HuH-7 (cell line): Measurements from ENCODE around the gene PTPRN2.
"Not testable (repeated sequence)": the region's sequence is repeated elsewhere in the genome, so short reads cannot be mapped to it uniquely, and the experiment has no call there.

Experiments
- DNase-seq: peaks from one replicate; pipeline ENCODE4 v3.0.0; 2011; ENCODE audit warnings: low spot score

PTPRN2 gene

DNA sequence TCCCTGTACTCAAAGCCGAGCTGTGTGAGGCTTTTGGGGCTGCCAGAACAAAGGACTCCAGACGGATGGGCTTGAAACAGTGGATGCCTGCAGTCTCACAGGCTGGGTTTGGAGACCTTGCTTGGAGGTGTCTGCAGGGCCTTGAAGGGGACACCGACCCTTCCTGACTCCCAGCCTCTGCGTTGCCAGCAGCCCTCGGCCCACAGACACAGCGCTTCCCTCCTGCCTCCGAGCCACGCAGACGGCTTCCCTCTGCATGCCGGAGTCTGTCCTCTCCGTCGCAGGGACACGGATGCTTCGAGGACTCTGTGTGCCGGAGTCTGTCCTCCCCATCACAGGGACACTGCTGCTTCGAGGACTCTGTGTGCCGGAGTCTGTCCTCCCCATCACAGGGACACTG, 726.1 kb downstream of the PTPRN2 start:
- no peak for DNase-seq

DNA sequence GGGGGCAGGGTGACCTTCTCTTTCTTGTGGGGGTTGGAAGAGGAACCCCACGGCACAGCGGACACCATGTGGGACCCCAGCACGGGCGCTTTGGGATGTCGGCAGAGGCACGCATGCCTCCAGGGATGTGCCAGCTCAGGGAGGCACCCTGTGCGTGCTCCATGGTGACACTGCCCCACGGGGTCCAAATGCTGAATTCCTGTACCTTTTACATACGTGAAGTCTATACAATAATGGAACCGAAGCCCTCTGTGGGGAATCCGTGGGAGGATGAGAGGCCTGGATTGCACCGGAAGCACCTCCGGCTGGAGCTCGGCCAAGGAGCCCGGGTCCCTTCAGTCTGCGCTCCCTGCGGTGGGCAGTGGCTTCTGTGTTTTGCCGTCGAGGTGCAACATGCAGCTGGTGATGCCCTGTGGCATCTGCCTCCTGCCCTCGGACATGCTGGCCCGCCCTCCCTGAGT, 726.6 kb downstream of the PTPRN2 start:
- no peak for DNase-seq

DNA sequence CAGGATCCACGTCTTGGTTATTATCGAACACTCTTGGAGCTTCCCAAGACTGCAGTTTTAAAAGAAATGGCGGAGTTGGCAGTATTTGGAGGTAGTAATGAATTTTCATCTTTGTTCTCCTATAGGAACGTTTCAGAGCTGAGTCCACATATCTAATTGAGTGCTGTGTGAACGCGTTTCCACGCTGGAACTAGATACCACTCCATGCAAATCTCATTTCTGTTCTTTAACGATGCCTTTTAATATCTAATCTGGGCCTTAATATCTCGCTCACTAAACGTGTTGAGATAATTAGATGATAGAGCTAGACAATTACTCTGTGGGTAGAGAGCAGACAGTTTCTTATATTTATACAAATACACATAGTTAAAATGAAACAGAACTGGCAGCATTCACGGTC, 727.2 kb downstream of the PTPRN2 start:
- DNase-seq = no peak

DNA sequence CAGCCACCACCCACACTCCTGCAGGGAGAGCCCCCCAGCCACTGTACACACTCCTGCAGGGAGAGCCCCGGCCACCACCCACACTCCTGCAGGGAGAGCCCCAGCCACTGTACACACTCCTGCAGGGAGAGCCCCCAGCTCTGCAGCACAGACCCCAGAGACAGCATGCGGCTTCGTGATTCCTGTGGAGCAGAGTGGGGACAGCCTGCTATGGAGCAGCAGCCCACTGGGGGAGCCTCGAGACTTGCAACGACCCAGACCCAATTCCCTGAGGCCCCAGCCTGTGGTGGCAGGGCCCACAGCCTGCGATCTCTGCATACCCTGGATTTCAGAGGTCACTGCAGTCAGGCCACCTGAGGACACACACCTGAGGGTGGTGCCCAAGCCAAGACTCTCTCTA, 727.7 kb downstream of the PTPRN2 start:
- DNase-seq = no peak

DNA sequence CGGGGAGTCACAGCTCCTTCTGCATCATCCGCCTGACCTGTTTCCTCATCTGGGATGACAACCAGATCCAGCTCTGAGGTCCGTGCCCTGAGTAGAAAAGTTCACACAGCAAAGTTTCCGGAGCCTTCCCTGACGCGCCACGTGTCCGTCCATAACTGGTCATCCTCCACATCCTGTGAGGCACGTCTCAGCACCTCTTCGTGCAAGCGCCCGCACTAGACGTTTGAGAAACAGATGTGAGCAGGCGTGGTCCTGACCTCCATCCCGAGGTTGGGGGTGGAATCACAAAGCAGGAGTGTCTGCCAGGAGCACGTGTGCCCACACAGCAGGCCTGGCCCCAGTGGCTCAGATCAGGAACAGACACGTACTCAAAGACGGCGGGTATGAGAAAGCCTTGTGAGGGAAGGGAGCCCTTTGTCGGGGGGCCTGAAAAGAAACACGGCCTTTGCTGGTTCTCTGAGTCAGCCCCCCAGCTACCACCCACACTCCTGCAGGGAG, 730.0 kb downstream of the PTPRN2 start:
- no peak for DNase-seq

DNA sequence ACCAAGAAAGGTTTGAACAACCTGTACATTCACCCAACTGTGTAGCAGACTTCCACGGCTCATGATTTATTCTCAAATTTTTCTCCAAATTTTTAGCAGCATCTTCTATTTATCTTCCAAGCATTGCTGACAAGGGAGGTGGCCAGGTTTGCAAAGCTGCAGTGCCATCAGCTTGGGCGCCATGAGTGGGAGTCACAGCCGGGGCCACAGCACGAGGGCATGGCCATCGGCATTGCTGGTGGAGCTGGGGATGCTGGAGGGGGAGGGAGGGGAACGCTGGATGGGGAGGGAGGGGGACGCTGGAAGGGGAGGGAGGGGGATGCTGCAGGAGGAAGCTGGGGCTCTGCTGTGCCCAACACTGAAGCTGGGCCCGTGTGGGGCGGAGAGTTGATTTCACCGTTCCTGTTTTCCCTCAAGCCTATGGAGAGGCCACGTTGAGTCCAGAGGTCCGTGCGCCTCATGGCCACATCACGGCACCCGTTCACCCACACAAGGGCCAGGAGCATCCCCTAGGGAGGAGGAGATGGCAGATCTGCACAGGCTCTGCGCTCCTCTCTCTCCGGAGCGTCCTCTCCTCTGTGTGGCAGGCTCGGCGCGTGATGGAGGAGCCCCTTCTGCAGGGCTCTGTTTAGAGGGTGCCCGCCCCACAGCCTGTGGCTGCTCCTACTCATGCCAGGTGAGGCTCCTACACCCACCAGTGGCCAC, 730.6 kb downstream of the PTPRN2 start:
- DNase-seq = no peak

DNA sequence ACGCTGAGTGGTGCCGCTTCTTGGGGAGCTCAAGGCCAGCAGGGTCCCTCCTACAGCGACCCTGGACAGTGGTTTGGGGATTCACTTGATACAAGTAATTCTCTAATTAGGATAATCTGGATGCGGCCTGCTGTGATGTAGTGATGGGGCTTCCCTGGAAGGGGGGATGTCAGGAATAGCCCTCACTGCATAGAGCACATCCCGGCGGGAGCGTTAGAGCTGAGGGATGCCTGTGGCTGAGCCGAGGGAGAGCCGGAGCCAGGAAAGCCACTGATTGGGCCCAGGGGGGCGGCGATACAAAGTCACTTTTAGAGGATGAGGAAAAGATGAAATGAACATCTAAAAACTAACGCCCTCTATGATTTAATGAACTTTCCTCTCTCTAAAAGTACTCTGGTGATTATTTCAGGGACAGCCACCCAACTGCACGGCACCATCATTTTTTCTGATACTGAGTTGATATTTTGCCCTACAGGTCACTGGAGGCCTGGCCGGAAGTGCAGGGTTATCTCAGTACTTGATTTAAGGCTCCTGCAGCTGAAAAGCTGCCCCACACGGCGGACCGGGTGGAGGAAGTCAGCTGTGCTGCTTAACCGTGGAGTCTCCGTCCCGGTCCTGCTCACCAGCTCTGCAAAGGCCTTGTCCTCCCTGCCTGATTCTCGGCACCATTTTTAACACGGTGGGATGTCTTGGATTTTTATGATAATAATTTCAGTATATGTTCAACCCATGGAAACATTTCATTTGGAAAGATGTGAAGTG, 732.0 kb downstream of the PTPRN2 start:
- DNase-seq = no peak

DNA sequence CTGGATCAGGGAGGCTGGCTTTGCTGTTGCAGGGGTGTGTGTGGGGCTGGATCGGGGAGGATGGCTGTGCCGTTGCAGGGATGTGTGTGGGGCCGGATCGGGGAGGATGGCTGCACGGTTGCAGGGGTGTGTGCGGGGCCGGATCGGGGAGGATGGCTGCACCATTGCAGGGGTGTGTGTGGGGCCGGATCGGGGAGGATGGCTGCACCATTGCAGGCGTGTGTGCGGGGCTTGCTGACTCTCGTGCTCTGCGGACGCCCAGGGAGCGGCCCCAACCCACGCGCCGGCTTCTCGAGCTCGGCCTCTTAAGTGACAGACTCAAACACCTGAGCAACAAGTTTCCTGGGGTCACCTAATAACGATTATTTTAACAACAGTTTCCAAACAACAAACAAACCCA, 732.6 kb downstream of the PTPRN2 start:
- no peak for DNase-seq

DNA sequence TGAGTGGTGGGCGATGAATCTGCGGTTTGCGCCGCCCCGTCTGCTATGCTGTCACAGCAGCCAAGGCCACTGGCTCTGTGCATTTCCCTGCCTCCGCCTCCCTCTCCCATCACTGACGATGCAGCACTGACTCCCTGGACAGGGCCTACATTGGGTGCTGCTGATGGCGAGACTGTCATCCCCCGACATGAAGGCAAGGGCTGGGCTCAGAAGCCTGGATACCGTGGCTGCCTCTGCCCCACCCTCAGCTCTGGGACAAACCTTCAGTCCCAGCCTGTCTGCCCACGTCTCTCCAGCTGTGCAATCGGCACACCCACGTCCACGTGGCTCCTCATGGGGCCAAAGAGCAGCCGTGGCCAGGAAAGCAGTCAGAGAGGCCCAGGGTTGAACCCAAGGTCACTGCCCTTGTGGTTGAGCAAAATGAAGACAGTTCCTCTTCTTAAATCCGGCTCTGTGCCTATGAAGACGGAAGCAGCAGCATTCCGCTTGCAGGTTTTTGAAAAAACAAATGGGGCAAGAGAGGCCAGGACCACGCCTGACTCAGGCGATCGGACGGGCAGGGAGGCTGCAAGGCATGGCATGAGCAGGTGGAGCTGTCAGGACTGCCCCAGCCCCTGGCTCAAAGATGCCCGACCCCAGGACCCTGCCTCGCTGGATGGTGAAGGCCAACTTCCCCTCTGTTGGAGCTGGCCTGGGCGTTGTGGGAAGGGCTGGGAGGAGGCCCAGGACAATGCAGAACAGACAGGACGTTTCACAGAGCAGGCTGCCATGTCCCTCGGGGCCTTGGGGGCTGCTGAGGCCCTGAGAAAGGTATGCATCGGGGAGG, 733.3 kb downstream of the PTPRN2 start:
- DNase-seq = no peak

DNA sequence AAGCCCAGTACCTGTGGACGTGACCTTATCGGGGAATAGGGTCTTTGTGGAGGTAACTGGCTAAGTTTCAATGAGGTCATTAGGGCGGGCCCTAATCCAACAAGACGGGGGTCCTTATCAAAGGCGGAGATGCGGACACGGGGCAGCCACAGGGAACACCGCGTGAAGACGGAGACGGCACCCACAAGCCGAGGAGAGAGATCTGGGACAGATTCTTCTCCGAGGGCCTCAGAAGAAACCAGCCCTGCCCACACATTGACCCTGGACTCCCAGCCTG, 733.9 kb downstream of the PTPRN2 start:
- DNase-seq = no peak

DNA sequence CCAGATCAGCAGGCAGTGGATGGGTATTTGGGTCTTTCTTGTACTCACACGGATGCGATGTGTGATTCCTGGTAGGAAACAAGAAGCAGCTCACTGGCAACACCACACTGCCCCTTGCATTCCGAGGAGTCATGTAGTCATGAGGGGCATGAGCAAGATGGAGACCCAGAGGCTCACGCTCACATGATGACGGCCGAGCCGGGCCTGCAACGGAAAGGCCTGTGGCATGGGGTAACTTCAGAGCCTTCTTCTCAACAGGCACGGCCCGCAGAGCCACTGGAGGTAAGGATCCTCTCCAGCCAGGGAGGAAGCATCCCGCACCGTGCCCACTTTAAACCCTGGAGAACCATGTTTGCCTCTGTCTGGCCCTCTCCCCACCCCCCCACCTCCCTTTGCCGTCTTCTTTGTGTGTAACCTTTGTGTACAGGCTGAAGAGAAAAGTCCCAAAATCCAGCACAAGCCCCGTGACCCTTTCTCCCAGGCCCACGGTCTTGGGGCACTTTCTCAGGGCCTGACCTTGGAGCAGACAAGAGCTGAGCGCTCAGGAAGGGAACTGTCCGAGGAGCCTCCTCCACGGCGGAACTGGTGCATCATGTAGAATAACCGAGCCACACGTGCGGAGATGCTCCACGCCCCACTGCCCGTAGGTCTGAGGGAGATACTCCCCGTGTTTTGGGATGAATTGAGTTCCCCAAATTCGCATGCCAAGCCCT, 734.4 kb downstream of the PTPRN2 start:
- no peak for DNase-seq

DNA sequence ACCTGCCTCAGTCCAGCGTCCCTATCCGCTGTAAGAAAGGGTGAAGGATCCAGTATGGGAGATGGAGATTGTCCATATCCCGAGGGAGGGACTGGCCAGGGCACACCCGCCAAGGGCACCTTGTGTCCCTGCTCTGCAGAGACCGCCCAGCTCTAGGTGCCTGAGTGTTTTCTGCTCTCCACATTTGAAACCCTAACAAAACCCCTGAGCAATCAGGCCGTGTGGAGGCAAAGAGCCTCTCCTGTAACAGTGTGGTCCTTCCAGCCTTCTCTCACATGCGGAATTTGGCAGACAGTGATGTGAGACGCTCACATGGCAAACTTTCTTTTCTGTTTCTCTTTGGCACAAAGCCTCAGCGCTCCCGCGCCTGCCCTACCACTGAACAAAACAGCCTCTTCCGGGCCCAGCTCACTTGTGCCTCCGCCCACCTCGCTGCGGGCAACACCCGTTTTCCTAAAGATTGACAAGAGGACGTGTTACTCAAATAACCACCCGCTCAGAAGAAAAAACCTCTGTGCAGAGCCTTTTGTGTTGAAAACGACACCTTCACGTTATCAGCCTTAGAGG, 736.0 kb downstream of the PTPRN2 start:
- DNase-seq = no peak

DNA sequence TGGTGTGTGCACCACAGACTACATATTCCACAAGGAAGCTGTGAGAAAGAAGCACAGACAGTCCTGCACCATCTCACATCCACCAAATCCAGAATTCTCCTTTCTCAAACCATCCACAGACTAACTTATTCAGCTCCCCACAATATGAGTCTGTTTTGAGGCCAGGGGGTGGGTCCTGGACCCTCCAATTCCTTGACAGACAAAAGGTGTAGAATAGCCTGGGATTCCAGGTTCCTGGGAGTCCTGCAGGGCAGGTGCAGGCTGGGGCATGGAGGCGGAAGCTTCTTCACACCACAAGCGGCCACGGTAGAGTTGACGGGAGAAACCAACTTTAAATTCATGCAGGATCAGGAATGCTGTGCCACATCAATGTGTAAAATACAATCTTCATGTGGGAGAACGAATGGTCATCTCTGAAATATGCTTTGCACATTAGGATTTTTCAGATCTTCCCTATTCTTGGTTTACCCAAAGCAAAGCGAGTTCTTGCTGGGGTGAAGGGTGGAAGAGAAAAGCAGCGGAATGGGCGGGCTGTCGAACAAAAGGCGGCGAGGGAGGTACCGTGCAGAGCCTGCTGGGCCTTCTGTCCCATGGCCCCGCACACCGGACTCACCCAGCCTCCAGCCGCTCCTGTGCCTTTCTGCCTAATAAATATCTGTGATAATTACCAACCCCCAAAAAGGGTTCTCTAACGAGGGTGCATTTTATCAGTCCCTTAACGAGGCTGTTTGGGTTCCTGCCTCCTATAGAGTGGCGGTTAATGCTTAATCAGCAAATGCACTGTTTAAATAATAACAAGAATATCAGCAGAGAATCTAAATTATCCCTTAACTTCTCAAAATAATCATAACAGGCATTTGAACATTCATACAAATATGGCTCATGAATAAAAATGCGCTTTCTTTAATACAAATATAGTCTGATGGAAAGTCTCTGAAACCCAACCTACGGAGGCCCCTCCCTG, 736.9 kb downstream of the PTPRN2 start:
- no peak for DNase-seq

DNA sequence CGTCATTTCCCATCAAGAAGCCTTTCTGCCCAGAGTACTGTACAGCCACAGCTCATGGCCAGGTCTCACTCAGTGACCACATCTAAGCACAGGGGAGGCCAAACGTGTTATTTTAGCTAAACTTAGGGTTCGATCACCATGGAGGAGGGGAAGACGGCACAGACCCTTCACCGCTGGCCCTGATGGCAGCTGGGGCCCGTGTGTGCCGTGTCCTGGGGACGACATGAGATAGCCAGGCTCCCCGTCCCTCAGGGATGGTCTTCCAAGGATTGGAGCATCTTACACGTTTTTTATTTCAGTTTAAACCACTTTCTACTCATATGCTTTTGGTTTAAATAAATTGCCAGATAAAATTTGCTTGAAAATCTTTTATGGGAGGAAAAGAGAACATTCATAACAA, 737.9 kb downstream of the PTPRN2 start:
- DNase-seq = no peak

DNA sequence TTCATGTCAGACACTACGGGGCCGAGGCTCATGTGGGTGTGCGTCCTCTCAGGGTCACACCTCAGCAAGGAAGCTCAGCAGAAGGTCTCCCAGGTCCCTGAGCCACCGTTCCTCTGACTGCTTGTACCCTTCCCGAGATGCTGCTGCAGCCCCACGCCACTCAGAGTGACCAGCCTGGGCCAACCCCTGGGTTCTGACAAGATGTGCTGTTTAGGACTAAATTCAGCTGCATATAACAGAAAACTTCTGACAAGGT, 738.4 kb downstream of the PTPRN2 start:
- no peak for DNase-seq

DNA sequence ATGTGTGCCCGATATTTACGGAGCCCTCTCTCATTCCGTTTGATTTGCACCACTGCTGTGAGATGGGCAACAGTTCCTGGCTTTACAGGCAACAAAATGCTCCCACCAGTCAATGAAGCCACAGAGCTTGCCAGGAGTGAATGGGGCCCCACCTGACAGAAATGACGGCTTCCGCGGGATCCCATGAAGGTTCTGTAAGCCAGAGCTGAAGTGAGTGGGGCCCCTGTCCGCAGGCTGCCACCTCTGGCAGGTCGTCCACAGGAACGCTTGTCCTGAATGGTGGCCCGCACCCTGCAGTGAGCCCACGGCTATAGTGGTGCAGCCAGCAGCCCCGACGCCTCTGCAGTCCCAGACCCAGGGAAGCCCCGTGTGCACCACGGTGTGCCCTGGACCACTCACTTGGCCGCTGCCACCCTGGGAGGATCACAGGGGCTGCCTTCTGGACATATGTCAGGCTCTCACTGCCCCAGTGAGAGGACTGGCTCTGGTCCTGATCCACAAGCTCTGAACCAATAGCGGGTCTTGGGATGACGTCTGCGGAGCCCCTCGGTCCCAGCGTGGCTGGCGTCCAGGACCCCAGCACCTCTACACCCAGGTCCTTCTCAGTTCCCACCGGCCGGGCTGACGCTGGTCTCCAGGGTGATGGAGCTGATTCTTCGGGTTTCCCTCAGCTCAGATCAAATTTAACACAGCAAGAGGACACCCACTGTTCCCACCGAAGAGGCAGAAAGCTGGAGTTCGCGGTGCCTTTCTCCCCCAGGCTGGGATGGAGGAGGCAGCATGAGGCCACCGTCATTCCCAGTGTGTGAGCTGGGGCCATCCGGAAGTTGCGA, 738.9 kb downstream of the PTPRN2 start:
- no peak for DNase-seq

DNA sequence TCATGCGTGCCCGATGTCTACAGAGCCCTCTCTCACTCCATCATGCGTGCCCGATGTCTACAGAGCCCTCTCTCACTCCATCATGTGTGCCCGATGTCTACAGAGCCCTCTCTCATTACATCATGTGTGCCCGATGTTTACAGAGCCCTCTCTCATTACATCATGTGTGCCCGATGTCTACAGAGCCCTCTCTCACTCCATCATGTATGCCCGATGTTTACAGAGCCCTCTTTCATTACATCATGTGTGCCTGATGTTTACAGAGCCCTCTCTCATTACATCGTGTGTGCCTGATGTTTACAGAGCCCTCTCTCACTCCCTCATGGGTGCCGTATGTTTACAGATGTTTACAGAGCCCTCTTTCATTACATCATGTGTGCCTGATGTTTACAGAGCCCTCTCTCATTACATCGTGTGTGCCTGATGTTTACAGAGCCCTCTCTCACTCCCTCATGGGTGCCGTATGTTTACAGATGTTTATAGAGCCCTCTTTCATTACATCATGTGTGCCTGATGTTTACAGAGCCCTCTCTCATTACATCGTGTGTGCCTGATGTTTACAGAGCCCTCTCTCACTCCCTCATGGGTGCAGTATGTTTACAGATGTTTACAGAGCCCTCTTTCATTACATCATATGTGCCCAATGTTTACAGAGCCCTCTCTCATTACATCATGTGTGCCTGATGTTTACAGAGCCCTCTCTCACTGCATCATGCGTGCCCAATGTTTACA, 739.7 kb downstream of the PTPRN2 start:
- DNase-seq = not testable (repeated sequence)

DNA sequence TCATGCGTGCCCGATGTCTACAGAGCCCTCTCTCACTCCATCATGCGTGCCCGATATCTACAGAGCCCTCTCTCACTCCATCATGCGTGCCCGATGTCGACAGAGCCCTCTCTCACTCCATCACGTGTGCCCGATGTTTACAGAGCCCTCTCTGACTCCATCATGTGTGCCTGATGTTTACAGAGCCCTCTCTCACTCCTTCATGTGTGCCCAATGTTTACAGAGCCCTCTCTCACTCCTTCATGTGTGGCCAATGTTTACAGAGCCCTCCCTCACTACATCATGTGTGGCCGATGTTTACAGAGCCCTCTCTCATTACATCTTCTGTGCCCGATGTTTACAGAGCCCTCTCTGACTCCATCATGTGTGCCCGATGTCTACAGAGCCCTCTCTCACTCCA, 740.9 kb downstream of the PTPRN2 start:
- DNase-seq = not testable (repeated sequence)

DNA sequence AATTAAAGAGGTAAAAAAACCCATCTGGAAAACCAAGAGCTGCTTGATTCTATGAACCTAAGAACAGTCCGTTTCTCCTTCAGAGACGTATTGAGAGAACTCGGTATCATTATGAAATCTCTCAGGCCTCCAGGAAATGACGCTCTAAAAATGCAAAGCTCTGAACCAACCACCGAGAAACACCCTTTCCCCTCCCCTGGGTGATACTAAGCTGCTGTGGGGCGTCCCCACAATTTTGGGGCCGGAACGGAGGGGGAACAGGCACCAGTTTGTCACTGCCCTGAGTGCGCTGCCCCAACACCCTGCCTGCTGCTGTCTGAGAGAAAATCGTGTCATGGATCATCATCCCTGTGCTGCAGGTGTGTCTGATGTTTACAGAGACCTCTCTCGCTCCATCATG, 741.4 kb downstream of the PTPRN2 start:
- no peak for DNase-seq
